HEK293T (cell line): Measurements from ENCODE around the gene CYP2C9.
"Not testable (repeated sequence)": the region's sequence is repeated elsewhere in the genome, so short reads cannot be mapped to it uniquely, and the experiment has no call there.

Experiments used
- CTCF ChIA-PET: fragments of 350-600 bp; formaldehyde crosslinking; extraction: SDS; loops from one replicate; lab custom pipeline; 2021; ENCODE audit warnings: antibody characterized with exemption, inconsistent platforms; lab: Yijun Ruan, JAX
- POLR2A ChIA-PET: fragments of 350-600 bp; formaldehyde crosslinking; extraction: SDS; loops from one replicate; lab custom pipeline; 2020; ENCODE audit warnings: antibody characterized with exemption, inconsistent platforms; lab: Yijun Ruan, JAX
- DNase-seq: peaks from one replicate; pipeline ENCODE4 v3.0.0; 2012; ENCODE audit warnings: mixed read lengths; ENCODE audit errors: extremely low spot score
- ARNT ChIP-seq: fragments of 450-650 bp; IDR thresholded peaks from 2 replicates; pipeline ENCODE4 v1.6.1; 2017; ENCODE audit warnings: mild to moderate bottlenecking
- BHLHE40 ChIP-seq: fragments of 450-650 bp; IDR thresholded peaks from 2 replicates; pipeline ENCODE4 v1.6.1; 2016; ENCODE audit warnings: mild to moderate bottlenecking, moderate library complexity, borderline replicate concordance
- CTBP1 ChIP-seq: fragments of 450-650 bp; IDR thresholded peaks from 2 replicates; pipeline ENCODE4 v1.6.1; 2016; ENCODE audit warnings: borderline replicate concordance
- ELF4 ChIP-seq: fragments of 450-650 bp; IDR thresholded peaks from 2 replicates; pipeline ENCODE4 v1.6.1; 2017; ENCODE audit warnings: antibody characterized with exemption
- FOXA1 ChIP-seq: fragments of 450-650 bp; IDR thresholded peaks from 2 replicates; pipeline ENCODE4 v1.6.1; 2016; ENCODE audit warnings: mild to moderate bottlenecking
- FOXK2 ChIP-seq: fragments of 450-650 bp; IDR thresholded peaks from 2 replicates; pipeline ENCODE4 v1.6.1; 2016; ENCODE audit warnings: mild to moderate bottlenecking
- FOXM1 ChIP-seq: fragments of 450-650 bp; IDR thresholded peaks from 2 replicates; pipeline ENCODE4 v1.6.1; 2017; ENCODE audit warnings: mild to moderate bottlenecking, borderline replicate concordance
- HDGF ChIP-seq: fragments of 450-650 bp; IDR thresholded peaks from 2 replicates; pipeline ENCODE4 v1.6.1; 2017; ENCODE audit warnings: antibody characterized with exemption, borderline replicate concordance
- L3MBTL2 ChIP-seq: fragments of 450-650 bp; conservative IDR thresholded peaks from 2 replicates; pipeline ENCODE4 v1.6.1; 2016; ENCODE audit warnings: mild to moderate bottlenecking
- LEF1 ChIP-seq: fragments of 450-650 bp; IDR thresholded peaks from 2 replicates; pipeline ENCODE4 v1.6.1; 2017; ENCODE audit warnings: mild to moderate bottlenecking, borderline replicate concordance
- NFRKB ChIP-seq: fragments of 450-650 bp; IDR thresholded peaks from 2 replicates; pipeline ENCODE4 v1.6.1; 2016; ENCODE audit warnings: mild to moderate bottlenecking, moderate library complexity
- PKNOX1 ChIP-seq: fragments of 450-650 bp; IDR thresholded peaks from 2 replicates; pipeline ENCODE4 v1.6.1; 2016
- SP1 ChIP-seq: fragments of 450-650 bp; IDR thresholded peaks from 2 replicates; pipeline ENCODE4 v1.6.1; 2017
- SUZ12 ChIP-seq: fragments of 450-650 bp; IDR thresholded peaks from 2 replicates; pipeline ENCODE4 v1.6.1; 2016; ENCODE audit warnings: mild to moderate bottlenecking
- TARDBP ChIP-seq: fragments of 450-650 bp; IDR thresholded peaks from 2 replicates; pipeline ENCODE4 v1.6.1; 2016
- ZNF384 ChIP-seq: fragments of 450-650 bp; IDR thresholded peaks from 2 replicates; pipeline ENCODE4 v1.6.1; 2016

The CYP2C9 gene

GRCh38 chr10:94938383-94938782 is at the start of gene CYP2C9:
Gene CYP2C9, plus strand, starts transcription at chr10:94938658. Its CDS starts 25 bp downstream, at chr10:94938683.
- ChIA-PET POLR2A (no interaction called here), CTCF (no interaction called here)
- no peak for TF ChIP-seq NFRKB
- TF ChIP-seq SP1 = no peak
- TF ChIP-seq BHLHE40 = no peak
- TF ChIP-seq CTBP1 = no peak
- no peak for TF ChIP-seq FOXM1
- no peak for TF ChIP-seq FOXA1
- no peak for TF ChIP-seq PKNOX1
- no peak for TF ChIP-seq TARDBP
- no peak for TF ChIP-seq FOXK2
- TF ChIP-seq LEF1 = no peak
- no peak for TF ChIP-seq ZNF384
- no peak for TF ChIP-seq L3MBTL2
- no peak for TF ChIP-seq ELF4
- TF ChIP-seq ARNT = no peak
- TF ChIP-seq HDGF = no peak
- no peak for DNase-seq

GRCh38 chr10:94889123-94889522 is 49.3 kb upstream of the CYP2C9 start:
- TF ChIP-seq BHLHE40 (no peak), ARNT (no peak), ZNF384 (no peak), L3MBTL2 (no peak), NFRKB (no peak), SUZ12 (no peak), HDGF (no peak), SP1 (no peak), FOXK2 (no peak), CTBP1 (no peak), FOXA1 (no peak), FOXM1 (no peak), PKNOX1 (no peak), LEF1 (no peak), ELF4 (no peak), TARDBP (no peak)
- DNase-seq = no peak
- CTCF ChIA-PET = no interaction called here
- POLR2A ChIA-PET = no interaction called here

- ChIA-PET POLR2A (no interaction called here), CTCF (no interaction called here)
- TF ChIP-seq TARDBP (no peak), FOXK2 (no peak), SP1 (no peak), CTBP1 (no peak), FOXM1 (no peak), LEF1 (no peak), ARNT (no peak), SUZ12 (no peak), ZNF384 (no peak), HDGF (no peak)
- DNase-seq = no peak
Observed at GRCh38 chr10:94890264-94891022, 48.0 kb upstream of the CYP2C9 start.

GRCh38 chr10:94898414-94898813 is 40.0 kb upstream of the CYP2C9 start:
- POLR2A ChIA-PET, DNase-seq, CTCF ChIA-PET: not testable (repeated sequence)

- ChIA-PET POLR2A (no interaction called here), CTCF (no interaction called here)
- TF ChIP-seq SP1 (no peak), L3MBTL2 (no peak)
- DNase-seq = no peak
Observed at GRCh38 chr10:94902080-94902479, 36.4 kb upstream of the CYP2C9 start.

- POLR2A ChIA-PET = no interaction called here
- no peak for DNase-seq
- CTCF ChIA-PET = no interaction called here
- TF ChIP-seq HDGF (no peak), NFRKB (no peak), CTBP1 (no peak), FOXM1 (no peak), SUZ12 (no peak), PKNOX1 (no peak), L3MBTL2 (no peak), FOXA1 (no peak), ZNF384 (no peak), LEF1 (no peak), BHLHE40 (no peak), TARDBP (no peak), ARNT (no peak), ELF4 (no peak), SP1 (no peak), FOXK2 (no peak)
Observed at GRCh38 chr10:94902570-94902969, 35.9 kb upstream of the CYP2C9 start.

GRCh38 chr10:94904506-94905148 is 33.8 kb upstream of the CYP2C9 start:
- DNase-seq, CTCF ChIA-PET, POLR2A ChIA-PET: not testable (repeated sequence)
